AG04450 (cell line): Measurements from ENCODE around the gene UNC5C. TPM values are rescaled to one million over a fixed set of nuclear protein-coding genes. Genes with fewer than 3 reads are reported as not detected.

Experiments
- CTCF ChIA-PET: fragments of 300-600, 350-600 bp; formaldehyde crosslinking; extraction: SDS; loops from one replicate; lab custom pipeline; 2022; ENCODE audit warnings: antibody characterized with exemption, inconsistent platforms; lab: Charles Lee
- POLR2A ChIA-PET: fragments of 350-600 bp; formaldehyde crosslinking; extraction: SDS; loops from one replicate; lab custom pipeline; 2021; ENCODE audit warnings: antibody characterized with exemption, inconsistent platforms; lab: Yijun Ruan, JAX
- DNase-seq: peaks from one replicate; pipeline ENCODE4 v3.0.0-alpha.2; 2011; ENCODE audit warnings: low read depth, low spot score
- H3K27ac ChIP-seq: one replicate; pipeline ENCODE4 v1.5.1; 2012; ENCODE audit warnings: low read depth, low read length, control low read depth
- H3K27me3 ChIP-seq: one replicate; pipeline ENCODE4 v1.6.0; 2012; ENCODE audit warnings: low read length; ENCODE audit not compliant: control insufficient read depth, insufficient read depth
- H3K4me3 ChIP-seq: 2 replicates; pipeline ENCODE4 v1.5.1; 2011; ENCODE audit warnings: mild to moderate bottlenecking, low read depth, low read length, control low read depth
- H3K9me3 ChIP-seq: 2 replicates; pipeline ENCODE4 v1.5.1; 2012; ENCODE audit warnings: low read length; ENCODE audit not compliant: control insufficient read depth, insufficient read depth
- polyA plus RNA-seq: library from polyadenylated mRNA; depleted of rRNA; stranded (reverse); fragments of >200 nt; gene quantifications from 2 replicates; pipeline ENCODE4 v1.2.3, GENCODE V29; 2011
- TF ChIP-seq, protein P1 (sequence below): IDR thresholded peaks from 2 replicates; pipeline ENCODE4 v1.5.1; 2011; ENCODE audit warnings: low read depth, low read length, control low read depth, inconsistent platforms

Gene UNC5C
- polyA plus RNA-seq, 1 experiment, result 0.07 TPM

DNA sequence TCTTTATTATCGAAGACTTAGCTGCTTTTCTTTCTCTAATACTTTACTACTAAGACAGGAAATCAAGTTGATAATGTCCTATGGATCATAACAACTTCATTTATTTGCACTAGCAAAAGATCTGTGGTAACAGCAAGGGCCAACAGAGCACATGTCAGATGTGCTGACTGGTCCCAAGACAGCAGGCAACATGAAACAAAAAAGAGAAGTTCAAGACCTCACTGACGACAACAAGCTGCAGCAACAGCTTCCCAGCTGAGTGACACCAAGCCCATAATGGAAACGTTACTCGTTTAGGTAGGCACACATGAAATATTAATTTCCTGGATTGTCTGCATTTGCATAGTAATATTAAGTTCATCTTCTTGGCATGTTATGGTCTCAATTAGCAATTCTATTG is 126.9 kb downstream of the UNC5C start:
- Histone ChIP-seq H3K27me3 (no peaks in the 10 kb centered on the region), H3K27ac (no peak overlapping the region), H3K9me3 (no peaks in the 10 kb centered on the region), H3K4me3 (no peak overlapping the region)
- DNase-seq, result no peak
- POLR2A ChIA-PET, result no interaction called here
- CTCF ChIA-PET, result no interaction called here
- TF ChIP-seq, protein P1, sequence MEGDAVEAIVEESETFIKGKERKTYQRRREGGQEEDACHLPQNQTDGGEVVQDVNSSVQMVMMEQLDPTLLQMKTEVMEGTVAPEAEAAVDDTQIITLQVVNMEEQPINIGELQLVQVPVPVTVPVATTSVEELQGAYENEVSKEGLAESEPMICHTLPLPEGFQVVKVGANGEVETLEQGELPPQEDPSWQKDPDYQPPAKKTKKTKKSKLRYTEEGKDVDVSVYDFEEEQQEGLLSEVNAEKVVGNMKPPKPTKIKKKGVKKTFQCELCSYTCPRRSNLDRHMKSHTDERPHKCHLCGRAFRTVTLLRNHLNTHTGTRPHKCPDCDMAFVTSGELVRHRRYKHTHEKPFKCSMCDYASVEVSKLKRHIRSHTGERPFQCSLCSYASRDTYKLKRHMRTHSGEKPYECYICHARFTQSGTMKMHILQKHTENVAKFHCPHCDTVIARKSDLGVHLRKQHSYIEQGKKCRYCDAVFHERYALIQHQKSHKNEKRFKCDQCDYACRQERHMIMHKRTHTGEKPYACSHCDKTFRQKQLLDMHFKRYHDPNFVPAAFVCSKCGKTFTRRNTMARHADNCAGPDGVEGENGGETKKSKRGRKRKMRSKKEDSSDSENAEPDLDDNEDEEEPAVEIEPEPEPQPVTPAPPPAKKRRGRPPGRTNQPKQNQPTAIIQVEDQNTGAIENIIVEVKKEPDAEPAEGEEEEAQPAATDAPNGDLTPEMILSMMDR, result no peak

GRCh38 chr4:95417531-95417930 is 131.2 kb downstream of the UNC5C start:
- Histone ChIP-seq H3K27me3 (no peaks in the 10 kb centered on the region), H3K9me3 (no peaks in the 10 kb centered on the region), H3K27ac (no peak overlapping the region), H3K4me3 (no peak overlapping the region)
- CTCF ChIA-PET, result no interaction called here
- TF ChIP-seq, protein P1, result no peak
- POLR2A ChIA-PET, result no interaction called here
- DNase-seq, result no peak

DNA sequence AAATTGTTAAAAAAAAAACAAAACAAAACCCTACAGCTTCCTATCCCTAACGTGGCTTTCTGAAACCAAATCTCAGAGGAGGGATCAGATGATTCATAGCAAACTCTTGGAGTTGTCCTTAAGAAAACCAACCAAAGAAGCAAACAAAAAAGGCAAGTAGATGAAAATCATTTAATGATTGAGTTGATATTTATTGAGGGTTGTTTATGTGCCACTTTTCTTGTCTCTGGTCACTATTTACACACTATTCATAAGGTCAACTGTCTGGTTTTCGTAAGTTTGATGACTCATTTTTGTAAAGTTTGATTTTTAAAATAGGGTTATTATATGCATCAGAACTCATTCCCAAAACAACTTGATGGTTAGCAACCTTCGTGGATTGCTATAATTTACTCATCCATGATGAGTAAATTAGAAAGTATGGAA is 133.4 kb downstream of the UNC5C start:
- H3K27me3 ChIP-seq, result no peaks in the 10 kb centered on the region
- H3K27ac ChIP-seq, result no peak overlapping the region
- H3K9me3 ChIP-seq, result no peaks in the 10 kb centered on the region
- no peak overlapping the region for H3K4me3 ChIP-seq
- ChIA-PET POLR2A (no interaction called here), CTCF (no interaction called here)
- no peak for DNase-seq
- TF ChIP-seq, protein P1, result no peak

GRCh38 chr4:95411371-95412088 is 137.2 kb downstream of the UNC5C start:
- TF ChIP-seq, protein P1, result no peak

GRCh38 chr4:95410387-95410977 is 138.3 kb downstream of the UNC5C start:
- Histone ChIP-seq H3K4me3 (no peak overlapping the region), H3K27me3 (no peaks in the 10 kb centered on the region), H3K27ac (no peak overlapping the region), H3K9me3 (no peaks in the 10 kb centered on the region)
- ChIA-PET CTCF (no interaction called here), POLR2A (no interaction called here)
- TF ChIP-seq, protein P1, result no peak
- no peak for DNase-seq

More at GRCh38 chr4:95411371-95412088, 137.2 kb downstream of the UNC5C start:
- H3K4me3 ChIP-seq, result no peak overlapping the region
- H3K9me3 ChIP-seq, result no peaks in the 10 kb centered on the region
- POLR2A ChIA-PET, result no interaction called here
- CTCF ChIA-PET, result no interaction called here
- H3K27ac ChIP-seq, result no peak overlapping the region
- DNase-seq, result no peak
- no peaks in the 10 kb centered on the region for H3K27me3 ChIP-seq
